ENCODE measurements around the gene OR10A6. TPM values are rescaled to one million over a fixed set of nuclear protein-coding genes. Genes with fewer than 3 reads are reported as not detected.

OR10A6 gene
- total RNA-seq, 1 donor from 2014 or later: not detected

- no peak overlapping the region for H3K4me3 Mint-ChIP-seq (ENCODE audit: unreplicated experiment)
- peaks cover 2% of the 10 kb centered on the region for H3K27me3 Mint-ChIP-seq (ENCODE audit: unreplicated experiment)
- TF ChIP-seq, protein P1, sequence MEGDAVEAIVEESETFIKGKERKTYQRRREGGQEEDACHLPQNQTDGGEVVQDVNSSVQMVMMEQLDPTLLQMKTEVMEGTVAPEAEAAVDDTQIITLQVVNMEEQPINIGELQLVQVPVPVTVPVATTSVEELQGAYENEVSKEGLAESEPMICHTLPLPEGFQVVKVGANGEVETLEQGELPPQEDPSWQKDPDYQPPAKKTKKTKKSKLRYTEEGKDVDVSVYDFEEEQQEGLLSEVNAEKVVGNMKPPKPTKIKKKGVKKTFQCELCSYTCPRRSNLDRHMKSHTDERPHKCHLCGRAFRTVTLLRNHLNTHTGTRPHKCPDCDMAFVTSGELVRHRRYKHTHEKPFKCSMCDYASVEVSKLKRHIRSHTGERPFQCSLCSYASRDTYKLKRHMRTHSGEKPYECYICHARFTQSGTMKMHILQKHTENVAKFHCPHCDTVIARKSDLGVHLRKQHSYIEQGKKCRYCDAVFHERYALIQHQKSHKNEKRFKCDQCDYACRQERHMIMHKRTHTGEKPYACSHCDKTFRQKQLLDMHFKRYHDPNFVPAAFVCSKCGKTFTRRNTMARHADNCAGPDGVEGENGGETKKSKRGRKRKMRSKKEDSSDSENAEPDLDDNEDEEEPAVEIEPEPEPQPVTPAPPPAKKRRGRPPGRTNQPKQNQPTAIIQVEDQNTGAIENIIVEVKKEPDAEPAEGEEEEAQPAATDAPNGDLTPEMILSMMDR (IDR thresholded peaks at IDR 0.05): no peak
- no peaks in the 10 kb centered on the region for H3K36me3 Mint-ChIP-seq (ENCODE audit: unreplicated experiment)
- H3K9me3 Mint-ChIP-seq (ENCODE audit: unreplicated experiment): peaks cover under 1% of the 10 kb centered on the region
- H3K27ac Mint-ChIP-seq (ENCODE audit: unreplicated experiment): peak overlapping the region; percentile 65
- no peak for DNase-seq (ENCODE audit: extremely low spot score, unreplicated experiment)
- H3K4me1 Mint-ChIP-seq (ENCODE audit: unreplicated experiment): peaks cover 23% of the 10 kb centered on the region
These were observed 41.1 kb downstream of the OR10A6 start for GRCh38 chr11:7889985-7890384.

- no peaks in the 10 kb centered on the region for H3K36me3 Mint-ChIP-seq (ENCODE audit: unreplicated experiment)
- peaks cover 2% of the 10 kb centered on the region for H3K27me3 Mint-ChIP-seq (ENCODE audit: unreplicated experiment)
- no peak for DNase-seq (ENCODE audit: extremely low spot score, unreplicated experiment)
- TF ChIP-seq, protein P1 (IDR thresholded peaks at IDR 0.05): no peak
- no peak overlapping the region for H3K27ac Mint-ChIP-seq (ENCODE audit: unreplicated experiment)
- no peaks in the 10 kb centered on the region for H3K9me3 Mint-ChIP-seq (ENCODE audit: unreplicated experiment)
- H3K4me1 Mint-ChIP-seq (ENCODE audit: unreplicated experiment): no peaks in the 10 kb centered on the region
- H3K4me3 Mint-ChIP-seq (ENCODE audit: unreplicated experiment): no peak overlapping the region
These were observed 48.2 kb downstream of the OR10A6 start for GRCh38 chr11:7882860-7883259.

Other genes starting within 250 kb of the OR10A6 start
- not detected in 2 replicates for gene OVCH2, start 224.8 kb downstream of the OR10A6 start, total RNA-seq
- gene OR5P2, start 134.3 kb downstream of the OR10A6 start, total RNA-seq: not detected in 2 replicates
- gene OR5P3, start 100.4 kb downstream of the OR10A6 start, total RNA-seq: not detected in 2 replicates
- not detected in 2 replicates for gene OR10A3, start 10.4 kb upstream of the OR10A6 start, total RNA-seq
- gene NLRP10, start 34.2 kb upstream of the OR10A6 start, total RNA-seq: 0.38 and 0.63 TPM in 2 replicates
- 327 and 333 TPM in 2 replicates for gene EIF3F, start 56.1 kb upstream of the OR10A6 start, total RNA-seq
- gene TUB, start 149.9 kb upstream of the OR10A6 start, total RNA-seq: 7.8 and 8.7 TPM in 2 replicates
- not detected in 2 replicates for gene RIC3, start 237.8 kb upstream of the OR10A6 start, total RNA-seq